Pancreas (tissue), 10 donors: ENCODE measurements around the gene ALKBH5. TPM values are rescaled to one million over a fixed set of nuclear protein-coding genes. Genes with fewer than 3 reads are reported as not detected.
A peak's percentile ranks its signal among the peaks of the same experiment; 100 is the strongest.

Source experiments
- ATAC-seq, 4 donors: fragments of 200-7000 bp; cut with Tn5 transposase; one replicate each; pipeline versions ENCODE4 v1.8.0 to v1.9.1; 2020; ENCODE audit warnings: mild to moderate bottlenecking in 4 of 4, moderate library complexity in 4 of 4
- DNase-seq, 6 donors: peaks; one replicate each; pipeline ENCODE4 v3.0.0-alpha.2; 2020
- FAIRE-seq: peaks from 2 replicates; lab custom pipeline; 2012; peaks lifted over from hg19 to GRCh38; lab: Jason Lieb, UNC
- H3K27ac ChIP-seq, 4 donors: fragments of 200-600 bp; sonication (generic); 1 replicate in 3 of 4; 2 replicates in 1 of 4; pipeline versions ENCODE4 v1.5.0 to v1.8.0; 2020
- H3K27me3 ChIP-seq, 4 donors: fragments of 200-600 bp; one replicate each; pipeline ENCODE4 v1.8.0; 2021
- H3K36me3 ChIP-seq, 3 donors: fragments of 200-600 bp; sonication (generic) in 1 of 3; one replicate each; pipeline versions ENCODE4 v1.5.0 to v1.8.0; 2020 to 2021
- H3K4me1 ChIP-seq, 3 donors: fragments of 200-600 bp; one replicate each; pipeline ENCODE4 v1.8.0; 2021
- H3K4me3 ChIP-seq, 4 donors: fragments of 200-600 bp; sonication (generic) in 2 of 4; one replicate each; pipeline versions ENCODE4 v1.5.0 to v1.8.0; 2020 to 2021
- H3K9me3 ChIP-seq, 4 donors: fragments of 200-600 bp; one replicate each; pipeline ENCODE4 v1.8.0; 2021
- CTCF ChIP-seq, 4 donors: fragments of 200-600 bp; sonication (generic) in 3 of 4; IDR thresholded peaks; one replicate each; pipeline versions ENCODE4 v1.5.0 to v1.8.0; 2021; ENCODE audit warnings: antibody characterized with exemption in 4 of 4
- WGBS, 2 donors: extraction: QIAGEN DNeasy Blood & Tissue Kit; methylation state at CpG; one replicate each; pipeline ENCODE4 v1.1.7; 2013; 5-methylcytosine and 5-hydroxymethylcytosine counted together
- intact Hi-C, 3 donors: fragments of 100-400 bp; cut with DNase I; formaldehyde crosslinking; loops; one replicate each; pipeline versions ENCODE4 v1.11.1 to v1.14.2; 2022
- polyA plus RNA-seq, 2 donors: library from polyadenylated mRNA; stranded (reverse); fragments of 200-250 nt; gene quantifications; one replicate each; pipeline ENCODE4 v1.2.3, GENCODE V29; 2013
- total RNA-seq, 6 donors: library from RNA; stranded (reverse); fragmentation: NEBNext Ultra II Directional in 4 of 6; extraction: Animal tissue kit (Norgen Biotek cat#: 25700) in 4 of 6; gene quantifications; one replicate each; pipeline versions ENCODE4 v1.2.1 to v1.2.4, GENCODE V29; 2021 to 2023
- donor health status: healthy with polysubstance abuse.
- donor health status: DM: no; HTN: no; CAD: no; lungs with moderate emphysema.
- donor health status: DM: no; HTN: no; CAD: no.
- donor health status: control.
- donor health status: control.
- donor health status: Bipolar disorder and iron deficiency.
- donor health status: DM: yes; HTN: yes; CAD: no.
- donor health status: DM: no; HTN: no; CAD: no.
- donor health status: DM: no; HTN: no; CAD: no.
- donor health status: DM: yes; HTN: yes; CAD: no.

Gene ALKBH5
- total and polyA plus RNA-seq, 8 donors: 14.2 to 49.6 (median 40.2) TPM

GRCh38 chr17:18238299-18238698 is 54.7 kb downstream of the ALKBH5 start:
- Histone ChIP-seq H3K36me3 (no peaks in the 10 kb centered on the region), H3K9me3 (no peaks in the 10 kb centered on the region), H3K4me3 (no peak overlapping the region), H3K4me1 (no peaks in the 10 kb centered on the region), H3K27ac (no peak overlapping the region), H3K27me3 (no peaks in the 10 kb centered on the region)
- 94% methylated on average over 18 of the region's 18 CpGs for WGBS, 2 donors
- TF ChIP-seq CTCF (IDR thresholded peaks at IDR 0.05): no peak
- DNase-seq (peak in 1 of 6 donors; percentile 21), ATAC-seq (no peak), FAIRE-seq (no peak)
- intact Hi-C loops: no loop called here

GRCh38 chr17:18240449-18240848 is 56.8 kb downstream of the ALKBH5 start:
- TF ChIP-seq CTCF (IDR thresholded peaks at IDR 0.05): no peak
- Histone ChIP-seq H3K4me1 (no peaks in the 10 kb centered on the region), H3K9me3 (no peaks in the 10 kb centered on the region), H3K36me3 (peaks cover 2 to 8% (median 4%) of the 10 kb centered on the region in 3 donors), H3K27me3 (no peaks in the 10 kb centered on the region), H3K4me3 (no peak overlapping the region), H3K27ac (no peak overlapping the region)
- 91 to 95% methylated on average over 18 to 19 of the region's 19 CpGs for WGBS, 2 donors
- ATAC-seq (no peak), DNase-seq (peak in 1 of 6 donors; percentile 68), FAIRE-seq (no peak)
- intact Hi-C loops: no loop called here

GRCh38 chr17:18241229-18241871 is 57.7 kb downstream of the ALKBH5 start:
- intact Hi-C loops: no loop called here
- no peak for ATAC-seq
- Histone ChIP-seq H3K9me3 (no peaks in the 10 kb centered on the region), H3K4me3 (no peak overlapping the region), H3K36me3 (peaks cover 6 to 17% (median 11%) of the 10 kb centered on the region in 3 donors), H3K27ac (no peak overlapping the region), H3K4me1 (no peaks in the 10 kb centered on the region), H3K27me3 (no peaks in the 10 kb centered on the region)
- 84 to 85% methylated on average over 28 of the region's 28 CpGs for WGBS, 2 donors
- TF ChIP-seq CTCF (IDR thresholded peaks at IDR 0.05): no peak
- peak in 1 of 6 donors; percentile 65 for DNase-seq
- FAIRE-seq: no peak

- intact Hi-C loops: no loop called here
- DNase-seq: peak in 1 of 6 donors; percentile 71
- no peaks in the 10 kb centered on the region for H3K9me3 ChIP-seq
- no peak overlapping the region for H3K27ac ChIP-seq
- no peak overlapping the region for H3K4me3 ChIP-seq
- no peak for TF ChIP-seq CTCF (IDR thresholded peaks at IDR 0.05)
- H3K27me3 ChIP-seq: no peaks in the 10 kb centered on the region
- no peak for ATAC-seq
- no peaks in the 10 kb centered on the region for H3K4me1 ChIP-seq
- peaks cover 6 to 31% (median 11%) of the 10 kb centered on the region in 3 donors for H3K36me3 ChIP-seq
- no peak for FAIRE-seq
- 91% methylated on average over 21 of the region's 21 CpGs for WGBS, 2 donors
Measured at GRCh38 chr17:18245038-18245776, 61.6 kb downstream of the ALKBH5 start.
